Progenitor cell of endocrine pancreas (in vitro differentiated cells): Measurements from ENCODE around the gene TSPAN4. TPM values are rescaled to one million over a fixed set of nuclear protein-coding genes. Genes with fewer than 3 reads are reported as not detected.

Experiments
- DNase-seq: peaks from one replicate; pipeline ENCODE4 v3.0.0; 2021; ENCODE audit warnings: low spot score; ENCODE audit not compliant: unreplicated experiment
- H3K27ac Mint-ChIP-seq: 2 replicates; pipeline ENCODE4 v1.8.0; 2021; ENCODE audit warnings: mild to moderate bottlenecking, moderate library complexity, mixed read lengths
- H3K27me3 Mint-ChIP-seq: 2 replicates; pipeline ENCODE4 v1.8.0; 2021; ENCODE audit warnings: mixed read lengths
- H3K36me3 Mint-ChIP-seq: 2 replicates; pipeline ENCODE4 v1.8.0; 2022; ENCODE audit warnings: mixed read lengths; ENCODE audit not compliant: insufficient read depth
- H3K4me1 Mint-ChIP-seq: 2 replicates; pipeline ENCODE4 v1.8.0; 2021; ENCODE audit warnings: low read depth, mixed read lengths
- H3K4me3 Mint-ChIP-seq: 2 replicates; pipeline ENCODE4 v1.8.0; 2021; ENCODE audit warnings: low read depth, mild to moderate bottlenecking, moderate library complexity, mixed read lengths
- H3K9me3 Mint-ChIP-seq: 2 replicates; pipeline ENCODE4 v1.8.0; 2021; ENCODE audit warnings: low read depth, mixed read lengths
- CTCF ChIP-seq: fragments of 200-600 bp; sonication (generic); IDR thresholded peaks from one replicate; pipeline ENCODE4 v1.5.0; 2021; ENCODE audit warnings: antibody characterized with exemption, mild to moderate bottlenecking; ENCODE audit not compliant: unreplicated experiment
- total RNA-seq: library from RNA; stranded (reverse); gene quantifications from 2 replicates; pipeline ENCODE4 v1.2.1, GENCODE V29; 2021

The TSPAN4 gene
- total RNA-seq, 1 donor from 2014 or later, result 24.9 TPM

- TF ChIP-seq CTCF, result no peak
Observed at GRCh38 chr11:862696-863022, 20.0 kb downstream of the TSPAN4 start.

GRCh38 chr11:863023-863909, 20.6 kb downstream of the TSPAN4 start:
- no peaks in the 10 kb centered on the region for H3K9me3 Mint-ChIP-seq
- H3K4me3 Mint-ChIP-seq, result no peak overlapping the region
- H3K36me3 Mint-ChIP-seq, result no peaks in the 10 kb centered on the region
- no peak overlapping the region for H3K27ac Mint-ChIP-seq
- TF ChIP-seq CTCF, result no peak
- H3K27me3 Mint-ChIP-seq, result no peaks in the 10 kb centered on the region
- no peak for DNase-seq
- peaks cover 2% of the 10 kb centered on the region for H3K4me1 Mint-ChIP-seq

More at GRCh38 chr11:862696-863022, 20.0 kb downstream of the TSPAN4 start:
- H3K27ac Mint-ChIP-seq, result no peak overlapping the region
- peaks cover 2% of the 10 kb centered on the region for H3K4me1 Mint-ChIP-seq
- H3K9me3 Mint-ChIP-seq, result no peaks in the 10 kb centered on the region
- no peaks in the 10 kb centered on the region for H3K27me3 Mint-ChIP-seq
- DNase-seq, result no peak
- no peaks in the 10 kb centered on the region for H3K36me3 Mint-ChIP-seq
- no peak overlapping the region for H3K4me3 Mint-ChIP-seq

GRCh38 chr11:863910-864827, 21.5 kb downstream of the TSPAN4 start:
- Mint-ChIP-seq H3K36me3 (no peaks in the 10 kb centered on the region), H3K27me3 (no peaks in the 10 kb centered on the region)

GRCh38 chr11:864898-865297, 22.2 kb downstream of the TSPAN4 start:
- no peak for TF ChIP-seq CTCF
- DNase-seq, result no peak
- Mint-ChIP-seq H3K4me3 (no peak overlapping the region), H3K9me3 (no peaks in the 10 kb centered on the region), H3K27ac (peak overlapping the region; percentile 86), H3K36me3 (no peaks in the 10 kb centered on the region), H3K4me1 (peaks cover 2% of the 10 kb centered on the region), H3K27me3 (no peaks in the 10 kb centered on the region)

More at GRCh38 chr11:863910-864827, 21.5 kb downstream of the TSPAN4 start:
- Mint-ChIP-seq H3K4me1 (peaks cover 2% of the 10 kb centered on the region), H3K4me3 (no peak overlapping the region), H3K9me3 (no peaks in the 10 kb centered on the region), H3K27ac (no peak overlapping the region)
- no peak for TF ChIP-seq CTCF
- no peak for DNase-seq
